HepG2 (cell line): ENCODE results near the gene COMMD2. TPM values are rescaled to one million over a fixed set of nuclear protein-coding genes. Genes with fewer than 3 reads are reported as not detected.
A peak's percentile ranks its signal among the peaks of the same experiment; 100 is the strongest.

ENCODE experiments used
- ESRRA ChIP-seq: sonication (generic); formaldehyde crosslinking; IDR thresholded peaks from 2 replicates; pipeline ENCODE4 v1.5.1; 2020; ENCODE audit warnings: mild to moderate bottlenecking, low read depth, missing genetic modification reagents
- GFI1 ChIP-seq: sonication (generic); formaldehyde crosslinking; IDR thresholded peaks from 2 replicates; pipeline ENCODE4 v1.5.0; 2020; ENCODE audit warnings: missing genetic modification reagents, mild to moderate bottlenecking, borderline replicate concordance
- KDM5A ChIP-seq: fragments of 200-600 bp; sonication (generic); IDR thresholded peaks from 2 replicates; pipeline ENCODE4 v1.7.0; 2018; ENCODE audit warnings: antibody characterized with exemption, mild to moderate bottlenecking, low read length, borderline replicate concordance
- KLF11 ChIP-seq: IDR thresholded peaks from 2 replicates; pipeline ENCODE4 v1.6.1; 2016; ENCODE audit warnings: missing compliant biosample characterization
- MEF2D ChIP-seq: sonication (generic); formaldehyde crosslinking; IDR thresholded peaks from 2 replicates; pipeline ENCODE4 v1.5.1; 2020; ENCODE audit warnings: mild to moderate bottlenecking, missing genetic modification reagents
- MTF1 ChIP-seq: sonication (generic); formaldehyde crosslinking; IDR thresholded peaks from 2 replicates; pipeline ENCODE4 v1.5.0; 2020; ENCODE audit warnings: missing genetic modification reagents
- NAIF1 ChIP-seq: sonication (generic); formaldehyde crosslinking; IDR thresholded peaks from 2 replicates; pipeline ENCODE4 v1.5.0; 2020; ENCODE audit warnings: mild to moderate bottlenecking, missing genetic modification reagents, borderline replicate concordance
- SALL2 ChIP-seq: sonication (generic); formaldehyde crosslinking; IDR thresholded peaks from 2 replicates; pipeline ENCODE4 v1.8.1; 2023; ENCODE audit warnings: mild to moderate bottlenecking, missing genetic modification reagents, inconsistent platforms
- SMAD1 ChIP-seq: sonication (generic); formaldehyde crosslinking; IDR thresholded peaks from 2 replicates; pipeline ENCODE4 v1.4.0; 2020; ENCODE audit warnings: missing genetic modification reagents, low read depth, mild to moderate bottlenecking, borderline replicate concordance
- SRSF1 ChIP-seq: fragments of 200-400 bp; formaldehyde crosslinking; optimal IDR thresholded peaks from 2 replicates; pipeline ENCODE3; 2017; ENCODE audit warnings: mild to moderate bottlenecking, low read depth, low read length, moderate library complexity
- TBX3 ChIP-seq: fragments of 450-650 bp; IDR thresholded peaks from 2 replicates; pipeline ENCODE4 v1.6.1; 2017; ENCODE audit warnings: antibody characterized with exemption, mild to moderate bottlenecking, inconsistent platforms, borderline replicate concordance
- TP53 ChIP-seq: sonication (generic); formaldehyde crosslinking; conservative IDR thresholded peaks from 2 replicates; pipeline ENCODE4 v1.4.0; 2020; ENCODE audit warnings: missing genetic modification reagents
- ZC3H4 ChIP-seq: sonication (generic); formaldehyde crosslinking; IDR thresholded peaks from 2 replicates; pipeline ENCODE4 v1.4.0; 2020; ENCODE audit warnings: missing genetic modification reagents, borderline replicate concordance
- ZMYM3 ChIP-seq: sonication (generic); formaldehyde crosslinking; IDR thresholded peaks from 2 replicates; pipeline ENCODE4 v1.5.1; 2020; ENCODE audit warnings: mild to moderate bottlenecking, missing genetic modification reagents
- ZNF331 ChIP-seq: sonication (generic); formaldehyde crosslinking; IDR thresholded peaks from 2 replicates; pipeline ENCODE4 v1.4.0; 2020; ENCODE audit warnings: missing genetic modification reagents
- polyA plus RNA-seq, 8 experiments: library from polyadenylated mRNA; depleted of rRNA in 3 of 8; stranded (reverse) in 7 of 8; unstranded in 1 of 8; fragments of >200 nt; fragmentation: Illumina TruSeq in 4 of 8; extraction: Trizol in 4 of 8; gene quantifications; 2 replicates each; pipeline versions ENCODE4 v1.2.1 to v1.2.3, GENCODE V29; 2011 to 2016; ENCODE audit warnings: low read depth in 4 of 8, missing spikeins in 1 of 8, mixed read lengths in 1 of 8; ENCODE audit not compliant: insufficient read depth in 1 of 8
- total RNA-seq, 5 experiments: library from RNA; depleted of rRNA; stranded (reverse); fragments of >200 nt; fragmentation: Illumina TruSeq; extraction: Trizol; gene quantifications; 2 replicates each; pipeline ENCODE4 v1.2.3, GENCODE V29; 2016; ENCODE audit warnings: low read depth in 1 of 5
- TF ChIP-seq, protein P1 (sequence below): fragments of 450-650 bp; IDR thresholded peaks from 2 replicates; pipeline ENCODE4 v1.6.1; 2017
- TF ChIP-seq, protein P2 (sequence below): sonication (generic); formaldehyde crosslinking; IDR thresholded peaks from 2 replicates; pipeline ENCODE4 v1.5.1; 2020; ENCODE audit warnings: mild to moderate bottlenecking, missing genetic modification reagents
- TF ChIP-seq, protein P3 (sequence below): conservative IDR thresholded peaks from 2 replicates; pipeline ENCODE4 v1.6.1; 2018; ENCODE audit warnings: missing genetic modification reagents
- TF ChIP-seq, protein P4 (sequence below): IDR thresholded peaks from 2 replicates; pipeline ENCODE4 v1.6.1; 2016; ENCODE audit warnings: mild to moderate bottlenecking

Gene COMMD2
- total and polyA plus RNA-seq, 2 of the 13 experiments (the other 11 are each of a cell fraction or from before 2014, with no cell fraction given) = 33.0 to 57.6 TPM

DNA sequence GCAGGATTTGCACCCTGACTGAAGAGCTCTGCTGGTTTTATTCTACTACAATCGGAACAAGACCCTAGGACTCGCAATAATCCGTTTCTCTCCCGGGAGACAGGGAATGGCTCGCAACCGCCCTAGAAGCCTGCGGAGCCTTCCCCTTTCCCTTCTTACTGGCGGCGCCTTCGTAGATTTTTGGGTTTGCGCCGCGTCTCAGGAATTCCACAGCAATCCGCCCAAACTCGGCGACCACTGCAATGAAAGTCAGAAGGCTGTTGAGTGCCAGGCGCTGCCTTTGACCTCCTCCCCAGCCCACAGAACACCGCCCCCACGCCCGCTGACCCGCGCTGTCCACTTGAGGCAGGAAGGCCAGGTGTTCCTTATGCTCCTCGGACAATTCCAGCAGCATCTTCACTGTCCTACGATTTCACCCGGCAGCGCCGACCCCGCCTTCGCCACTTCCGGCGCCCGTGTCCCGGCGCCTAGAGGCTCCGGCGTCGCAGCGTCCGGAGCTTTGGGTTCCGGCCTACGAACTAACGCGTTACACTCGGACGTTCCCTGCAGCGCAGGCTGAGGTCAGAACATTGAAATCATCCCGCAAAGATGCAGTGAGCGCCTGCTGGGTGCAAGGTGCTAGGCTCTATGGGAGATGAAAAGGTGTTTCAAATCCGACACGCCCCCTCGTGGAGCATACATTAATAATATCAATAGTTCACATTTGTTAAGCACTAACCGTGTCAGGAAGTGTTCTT is at the start of gene COMMD2 (continued):
- peak; percentile 47; the same call in 1 of the 2 replicates for TF ChIP-seq GFI1 (CRISPR knock-in tag)
- peak; percentile 77; the same call in 1 of the 2 replicates for TF ChIP-seq MEF2D (CRISPR knock-in tag)
- TF ChIP-seq, protein P1, sequence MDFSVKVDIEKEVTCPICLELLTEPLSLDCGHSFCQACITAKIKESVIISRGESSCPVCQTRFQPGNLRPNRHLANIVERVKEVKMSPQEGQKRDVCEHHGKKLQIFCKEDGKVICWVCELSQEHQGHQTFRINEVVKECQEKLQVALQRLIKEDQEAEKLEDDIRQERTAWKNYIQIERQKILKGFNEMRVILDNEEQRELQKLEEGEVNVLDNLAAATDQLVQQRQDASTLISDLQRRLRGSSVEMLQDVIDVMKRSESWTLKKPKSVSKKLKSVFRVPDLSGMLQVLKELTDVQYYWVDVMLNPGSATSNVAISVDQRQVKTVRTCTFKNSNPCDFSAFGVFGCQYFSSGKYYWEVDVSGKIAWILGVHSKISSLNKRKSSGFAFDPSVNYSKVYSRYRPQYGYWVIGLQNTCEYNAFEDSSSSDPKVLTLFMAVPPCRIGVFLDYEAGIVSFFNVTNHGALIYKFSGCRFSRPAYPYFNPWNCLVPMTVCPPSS = no peak
- TF ChIP-seq, protein P2, sequence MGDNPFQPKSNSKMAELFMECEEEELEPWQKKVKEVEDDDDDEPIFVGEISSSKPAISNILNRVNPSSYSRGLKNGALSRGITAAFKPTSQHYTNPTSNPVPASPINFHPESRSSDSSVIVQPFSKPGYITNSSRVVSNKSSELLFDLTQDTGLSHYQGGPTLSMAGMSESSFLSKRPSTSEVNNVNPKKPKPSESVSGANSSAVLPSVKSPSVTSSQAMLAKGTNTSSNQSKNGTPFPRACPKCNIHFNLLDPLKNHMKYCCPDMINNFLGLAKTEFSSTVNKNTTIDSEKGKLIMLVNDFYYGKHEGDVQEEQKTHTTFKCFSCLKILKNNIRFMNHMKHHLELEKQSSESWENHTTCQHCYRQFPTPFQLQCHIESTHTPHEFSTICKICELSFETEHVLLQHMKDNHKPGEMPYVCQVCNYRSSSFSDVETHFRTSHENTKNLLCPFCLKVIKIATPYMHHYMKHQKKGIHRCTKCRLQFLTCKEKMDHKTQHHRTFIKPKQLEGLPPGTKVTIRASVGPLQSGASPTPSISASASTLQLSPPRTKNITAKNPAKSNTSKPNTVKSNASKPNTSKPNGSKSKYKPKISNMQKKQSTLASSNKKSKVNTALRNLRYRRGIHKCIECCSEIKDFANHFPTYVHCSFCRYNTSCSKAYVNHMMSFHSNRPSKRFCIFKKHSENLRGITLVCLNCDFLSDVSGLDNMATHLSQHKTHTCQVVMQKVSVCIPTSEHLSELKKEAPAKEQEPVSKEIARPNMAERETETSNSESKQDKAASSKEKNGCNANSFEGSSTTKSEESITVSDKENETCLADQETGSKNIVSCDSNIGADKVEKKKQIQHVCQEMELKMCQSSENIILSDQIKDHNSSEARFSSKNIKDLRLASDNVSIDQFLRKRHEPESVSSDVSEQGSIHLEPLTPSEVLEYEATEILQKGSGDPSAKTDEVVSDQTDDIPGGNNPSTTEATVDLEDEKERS = peak; percentile 57; the same call in 1 of the 2 replicates
- no peak for TF ChIP-seq ZC3H4 (CRISPR knock-in tag)
- peak; percentile 50; the same call in 1 of the 2 replicates for TF ChIP-seq ESRRA (CRISPR knock-in tag)
- TF ChIP-seq MTF1 (CRISPR knock-in tag) = peak; percentile 71; the same call in 1 of the 2 replicates
- peak; percentile 80 for TF ChIP-seq ZMYM3
- peak; percentile 99 for TF ChIP-seq KDM5A
- TF ChIP-seq NAIF1 (CRISPR knock-in tag) = peak; percentile 63; the same call in 1 of the 2 replicates
- TF ChIP-seq, protein P3, sequence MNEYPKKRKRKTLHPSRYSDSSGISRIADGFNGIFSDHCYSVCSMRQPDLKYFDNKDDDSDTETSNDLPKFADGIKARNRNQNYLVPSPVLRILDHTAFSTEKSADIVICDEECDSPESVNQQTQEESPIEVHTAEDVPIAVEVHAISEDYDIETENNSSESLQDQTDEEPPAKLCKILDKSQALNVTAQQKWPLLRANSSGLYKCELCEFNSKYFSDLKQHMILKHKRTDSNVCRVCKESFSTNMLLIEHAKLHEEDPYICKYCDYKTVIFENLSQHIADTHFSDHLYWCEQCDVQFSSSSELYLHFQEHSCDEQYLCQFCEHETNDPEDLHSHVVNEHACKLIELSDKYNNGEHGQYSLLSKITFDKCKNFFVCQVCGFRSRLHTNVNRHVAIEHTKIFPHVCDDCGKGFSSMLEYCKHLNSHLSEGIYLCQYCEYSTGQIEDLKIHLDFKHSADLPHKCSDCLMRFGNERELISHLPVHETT = no peak
- peak; percentile 92 for TF ChIP-seq SMAD1 (CRISPR knock-in tag)
- TF ChIP-seq SRSF1 = no peak
- TF ChIP-seq SALL2 (CRISPR knock-in tag) = peak; percentile 98
- TF ChIP-seq, protein P4, sequence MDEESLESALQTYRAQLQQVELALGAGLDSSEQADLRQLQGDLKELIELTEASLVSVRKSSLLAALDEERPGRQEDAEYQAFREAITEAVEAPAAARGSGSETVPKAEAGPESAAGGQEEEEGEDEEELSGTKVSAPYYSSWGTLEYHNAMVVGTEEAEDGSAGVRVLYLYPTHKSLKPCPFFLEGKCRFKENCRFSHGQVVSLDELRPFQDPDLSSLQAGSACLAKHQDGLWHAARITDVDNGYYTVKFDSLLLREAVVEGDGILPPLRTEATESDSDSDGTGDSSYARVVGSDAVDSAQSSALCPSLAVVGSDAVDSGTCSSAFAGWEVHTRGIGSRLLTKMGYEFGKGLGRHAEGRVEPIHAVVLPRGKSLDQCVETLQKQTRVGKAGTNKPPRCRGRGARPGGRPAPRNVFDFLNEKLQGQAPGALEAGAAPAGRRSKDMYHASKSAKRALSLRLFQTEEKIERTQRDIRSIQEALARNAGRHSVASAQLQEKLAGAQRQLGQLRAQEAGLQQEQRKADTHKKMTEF (CRISPR knock-in tag) = peak; percentile 89
- peak; percentile 28; the same call in 1 of the 2 replicates for TF ChIP-seq TBX3
- peak; percentile 96 for TF ChIP-seq ZNF331 (CRISPR knock-in tag)
- TF ChIP-seq TP53 = peak; percentile 90
- peak; percentile 66; the same call in 1 of the 2 replicates for TF ChIP-seq KLF11 (CRISPR knock-in tag)
